GM18505 (cell line): Measurements from ENCODE around the gene OR2F2.

Experiments
- ATAC-seq: cut with Tn5 transposase; IDR thresholded peaks from one replicate; pipeline ENCODE4 v1.9.1; 2021; ENCODE audit not compliant: unreplicated experiment
- POLR2A ChIP-seq: IDR thresholded peaks from 4 replicates; pipeline ENCODE4 v1.6.1; 2011; ENCODE audit warnings: borderline replicate concordance; ENCODE audit not compliant: insufficient read depth, insufficient read length; ENCODE audit errors: extremely low read depth

OR2F2 gene

GRCh38 chr7:143979359-143979758, 44.3 kb downstream of the OR2F2 start:
- no peak for TF ChIP-seq POLR2A
- no peak for ATAC-seq

GRCh38 chr7:143979998-143980397, 45.0 kb downstream of the OR2F2 start:
- TF ChIP-seq POLR2A, result no peak
- ATAC-seq, result no peak

GRCh38 chr7:143980746-143981510, 45.9 kb downstream of the OR2F2 start:
- no peak for ATAC-seq
- TF ChIP-seq POLR2A, result no peak

- TF ChIP-seq POLR2A, result no peak
- no peak for ATAC-seq
Observed at GRCh38 chr7:143983960-143984359, 48.9 kb downstream of the OR2F2 start.
